Measurements from ENCODE around the gene ARHGAP42. TPM values are rescaled to one million over a fixed set of nuclear protein-coding genes. Genes with fewer than 3 reads are reported as not detected.
A peak's percentile ranks its signal among the peaks of the same experiment; 100 is the strongest.

ARHGAP42 gene
- total and polyA plus RNA-seq, 2 of the 4 experiments (the other 2 are of a cell fraction): 2.9 to 7.3 TPM

DNA sequence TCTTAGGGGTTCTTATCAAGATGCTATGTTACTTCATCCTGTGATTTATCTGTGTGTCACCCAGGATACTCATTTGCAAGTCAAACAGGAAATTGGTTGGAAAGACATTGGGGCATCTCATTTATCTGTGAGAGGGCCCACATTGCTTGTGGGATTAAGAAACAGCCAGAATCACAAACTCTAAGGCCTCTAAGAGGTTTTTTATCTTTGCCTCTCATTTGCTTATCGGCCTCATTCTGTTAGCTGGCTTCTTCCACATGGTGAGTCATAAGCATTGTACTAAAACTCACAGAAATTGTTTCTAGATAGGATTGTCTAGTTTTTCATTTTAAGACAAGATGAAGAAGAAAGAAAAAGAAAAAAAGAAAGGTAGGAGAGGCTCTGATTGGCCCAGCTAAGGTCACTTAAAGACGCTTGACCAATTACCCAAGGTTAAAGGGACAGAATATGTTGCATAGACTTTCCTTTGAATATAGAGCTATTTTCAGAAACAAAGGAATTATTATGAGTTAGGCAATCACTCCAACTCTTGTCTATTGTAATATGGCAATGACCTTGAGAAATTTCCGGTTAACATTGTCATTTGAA, 121.9 kb downstream of the ARHGAP42 start:
- peaks cover 5 to 15% of the 10 kb centered on the region in 2 experiments; a peak in 2 of 4 replicates for H3K79me1 ChIP-seq (ENCODE audit: low read depth in 1 of 2, low read length in 2 of 2)
- no peaks in the 10 kb centered on the region for H3K36me3 ChIP-seq (ENCODE audit: control insufficient read depth, insufficient read depth, low read length)
- no peaks in the 10 kb centered on the region for H3K9me3 ChIP-seq (ENCODE audit: control insufficient read depth, insufficient read depth, low read length)
- POLR2A ChIA-PET (ENCODE audit: unreplicated experiment): no interaction called here
- CTCF ChIA-PET: interaction anchor here (1.1 to 1.4 kb wide), 2 partner anchors 17 to 23 kb away, joined by 3 to 4 read pairs; no protein-coding TSS in a partner anchor
- no peak overlapping the region for H3K9ac ChIP-seq (ENCODE audit: low read depth, low read length)
- H3K4ac ChIP-seq (ENCODE audit: low read depth, low read length): no peak overlapping the region
- H2BK20ac ChIP-seq (ENCODE audit: low read depth, low read length): no peak overlapping the region
- intact Hi-C loops (cut with micrococcal nuclease) (loop anchor here (5.0 kb wide), 1 partner anchor 122 kb away; the partner anchor contains the start of gene ARHGAP42), dilution Hi-C loops (cut with HindIII; ENCODE audit: low sequenced_read_pairs, unreplicated experiment) (no loop called here), in situ Hi-C loops (cut with MboI; ENCODE audit: low sequenced_read_pairs) (no loop called here)
- TF ChIP-seq FOS (IDR thresholded peaks at IDR 0.05; ENCODE audit: low read depth, low read length): peak; percentile 14; the same call in 1 of the 2 replicates
- TF ChIP-seq CEBPB (IDR thresholded peaks at IDR 0.05; ENCODE audit: low read depth, low read length): peak; percentile 13; the same call in 1 of the 2 replicates
- TF ChIP-seq, protein P1, sequence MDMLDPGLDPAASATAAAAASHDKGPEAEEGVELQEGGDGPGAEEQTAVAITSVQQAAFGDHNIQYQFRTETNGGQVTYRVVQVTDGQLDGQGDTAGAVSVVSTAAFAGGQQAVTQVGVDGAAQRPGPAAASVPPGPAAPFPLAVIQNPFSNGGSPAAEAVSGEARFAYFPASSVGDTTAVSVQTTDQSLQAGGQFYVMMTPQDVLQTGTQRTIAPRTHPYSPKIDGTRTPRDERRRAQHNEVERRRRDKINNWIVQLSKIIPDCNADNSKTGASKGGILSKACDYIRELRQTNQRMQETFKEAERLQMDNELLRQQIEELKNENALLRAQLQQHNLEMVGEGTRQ (IDR thresholded peaks at IDR 0.05; ENCODE audit: low read depth, low read length): no peak
- H3K23ac ChIP-seq (ENCODE audit: low read depth, low read length): no peak overlapping the region
- H2BK5ac ChIP-seq (ENCODE audit: low read depth, low read length, poor library complexity, severe bottlenecking): no peak overlapping the region
- H3K14ac ChIP-seq (replicated peaks; ENCODE audit: low read depth, low read length): no peak overlapping the region
- no peaks in the 10 kb centered on the region for H4K20me1 ChIP-seq (ENCODE audit: insufficient read depth, low read length)
- no peak overlapping the region for H4K8ac ChIP-seq (ENCODE audit: low read depth in 2 of 2, low read length in 2 of 2)
- H4K91ac ChIP-seq (ENCODE audit: insufficient read depth, low read depth, low read length): no peak overlapping the region
- WGBS, 2 experiments (ENCODE audit: extremely low coverage in 2 of 2, insufficient read length in 1 of 2): no CpG with 5 or more reads among the region's 3 CpGs
- peak; percentile 72 for ATAC-seq (ENCODE audit: low read depth)
- 0 out of 2 replicates have a peak, but pooled peaks cover 3% of the 10 kb centered on the region for H3K9me1 ChIP-seq (ENCODE audit: insufficient read depth, low read length)
- no peak overlapping the region for H2BK120ac ChIP-seq (ENCODE audit: low read depth, low read length)
- BruUV-seq (replicated peaks): no TSS peak
- H2BK15ac ChIP-seq (ENCODE audit: low read depth, low read length): no peak overlapping the region
- H2AFZ ChIP-seq (replicated peaks; ENCODE audit: low read length, poor library complexity): no peak overlapping the region
- H2AK5ac ChIP-seq (ENCODE audit: low read depth, low read length): no peak overlapping the region
- no peak overlapping the region for H3K27ac ChIP-seq (ENCODE audit: insufficient read depth, low read length)
- DNase-seq: peak; percentile 76
- H3K18ac ChIP-seq (ENCODE audit: low read depth, low read length): no peak overlapping the region
- H3K4me1 ChIP-seq (ENCODE audit: control insufficient read depth, insufficient read depth, low read length): peaks cover 6% of the 10 kb centered on the region
- H3K27me3 ChIP-seq (ENCODE audit: control insufficient read depth, insufficient read depth, low read length): no peaks in the 10 kb centered on the region
- peak overlapping the region; percentile 35; the same call in 1 of the 2 replicates for H3K4me2 ChIP-seq (ENCODE audit: low read depth, low read length)
- no peak overlapping the region for H3K56ac ChIP-seq (ENCODE audit: extremely low read depth, insufficient read depth, low read length)
- no peak overlapping the region for H2AK9ac ChIP-seq (replicated peaks; ENCODE audit: low read depth, low read length, poor library complexity)
- no peak overlapping the region for H3K4me3 ChIP-seq (ENCODE audit: insufficient read depth, low read depth, low read length)
- H4K5ac ChIP-seq (ENCODE audit: low read depth, low read length): no peak overlapping the region

All from IMR-90 (cell line).